HepG2 (cell line): ENCODE results near the gene ALDH3B1. TPM values are rescaled to one million over a fixed set of nuclear protein-coding genes. Genes with fewer than 3 reads are reported as not detected.

Source experiments
- ADNP ChIP-seq: sonication (generic); formaldehyde crosslinking; IDR thresholded peaks from 2 replicates; pipeline ENCODE4 v1.4.0; 2020; ENCODE audit warnings: missing genetic modification reagents
- CCAR2 ChIP-seq: fragments of 200-400 bp; formaldehyde crosslinking; optimal IDR thresholded peaks from 2 replicates; pipeline ENCODE3; 2018; ENCODE audit warnings: low read depth, mild to moderate bottlenecking, low read length, moderate library complexity
- CERS6 ChIP-seq: sonication (generic); formaldehyde crosslinking; IDR thresholded peaks from 2 replicates; pipeline ENCODE4 v1.5.0; 2020; ENCODE audit warnings: missing genetic modification reagents
- DZIP1 ChIP-seq: sonication (generic); formaldehyde crosslinking; IDR thresholded peaks from 2 replicates; pipeline ENCODE4 v1.5.0; 2020; ENCODE audit warnings: mild to moderate bottlenecking, missing genetic modification reagents
- EED ChIP-seq: sonication (generic); formaldehyde crosslinking; IDR thresholded peaks from 2 replicates; pipeline ENCODE4 v1.5.0; 2020; ENCODE audit warnings: mild to moderate bottlenecking, missing genetic modification reagents
- ERF ChIP-seq: IDR thresholded peaks from 2 replicates; pipeline ENCODE4 v1.6.1; 2018; ENCODE audit warnings: missing biosample characterization, missing genetic modification reagents
- HDAC2 ChIP-seq: sonication (generic); formaldehyde crosslinking; IDR thresholded peaks from 2 replicates; pipeline ENCODE4 v1.4.0; 2020; ENCODE audit warnings: missing genetic modification reagents
- HOXA3 ChIP-seq: sonication (generic); formaldehyde crosslinking; IDR thresholded peaks from 2 replicates; pipeline ENCODE4 v1.5.0; 2020; ENCODE audit warnings: missing genetic modification reagents
- KAT2B ChIP-seq: fragments of 150-350 bp; IDR thresholded peaks from 2 replicates; pipeline ENCODE4 v1.6.1; 2014; ENCODE audit warnings: low read depth, low read length, borderline replicate concordance
- NFE2L2 ChIP-seq: fragments of 150-350 bp; IDR thresholded peaks from 2 replicates; pipeline ENCODE4 v1.6.1; 2014; ENCODE audit warnings: low read length
- SATB2 ChIP-seq: sonication (generic); formaldehyde crosslinking; IDR thresholded peaks from 2 replicates; pipeline ENCODE4 v1.5.0; 2020; ENCODE audit warnings: missing genetic modification reagents
- SOX6 ChIP-seq, 2 experiments: fragments of 450-650 bp in 1 of 2; sonication (generic) in 1 of 2; formaldehyde crosslinking in 1 of 2; IDR thresholded peaks; 2 replicates each; pipeline versions ENCODE4 v1.4.0 to v1.6.1; 2017 to 2020; ENCODE audit warnings: antibody characterized with exemption in 1 of 2, mild to moderate bottlenecking in 1 of 2, missing genetic modification reagents in 1 of 2
- TP53 ChIP-seq: sonication (generic); formaldehyde crosslinking; conservative IDR thresholded peaks from 2 replicates; pipeline ENCODE4 v1.4.0; 2020; ENCODE audit warnings: missing genetic modification reagents
- USF2 ChIP-seq, 2 experiments: sonication (generic) in 1 of 2; formaldehyde crosslinking in 1 of 2; IDR thresholded peaks; 2 replicates each; pipeline versions ENCODE4 v1.5.1 to v1.6.1; 2011 to 2020; ENCODE audit warnings: borderline replicate concordance in 1 of 2, low read depth in 1 of 2, low read length in 1 of 2, mild to moderate bottlenecking in 1 of 2, missing genetic modification reagents in 1 of 2, moderate library complexity in 1 of 2
- ZBTB42 ChIP-seq: sonication (generic); formaldehyde crosslinking; IDR thresholded peaks from 2 replicates; pipeline ENCODE4 v1.5.0; 2020; ENCODE audit warnings: mild to moderate bottlenecking, missing genetic modification reagents
- ZFP41 ChIP-seq: sonication (generic); formaldehyde crosslinking; IDR thresholded peaks from 2 replicates; pipeline ENCODE4 v1.4.0; 2020; ENCODE audit warnings: mild to moderate bottlenecking, missing genetic modification reagents, borderline replicate concordance
- ZNF260 ChIP-seq: sonication (generic); formaldehyde crosslinking; IDR thresholded peaks from 2 replicates; pipeline ENCODE4 v1.4.0; 2020; ENCODE audit warnings: missing genetic modification reagents, low read depth, mild to moderate bottlenecking, borderline replicate concordance
- ZNF414 ChIP-seq: sonication (generic); formaldehyde crosslinking; IDR thresholded peaks from 2 replicates; pipeline ENCODE4 v1.5.0; 2020; ENCODE audit warnings: missing genetic modification reagents
- ZNF484 ChIP-seq: sonication (generic); formaldehyde crosslinking; IDR thresholded peaks from 2 replicates; pipeline ENCODE4 v1.5.1; 2020; ENCODE audit warnings: mild to moderate bottlenecking, low read depth, missing genetic modification reagents, borderline replicate concordance
- ZNF501 ChIP-seq: sonication (generic); formaldehyde crosslinking; IDR thresholded peaks from 2 replicates; pipeline ENCODE4 v1.5.1; 2020; ENCODE audit warnings: mild to moderate bottlenecking, moderate library complexity, missing genetic modification reagents
- ZSCAN22 ChIP-seq: sonication (generic); formaldehyde crosslinking; IDR thresholded peaks from 2 replicates; pipeline ENCODE4 v1.4.0; 2020; ENCODE audit warnings: mild to moderate bottlenecking, missing genetic modification reagents
- polyA plus RNA-seq, 8 experiments: library from polyadenylated mRNA; depleted of rRNA in 3 of 8; stranded (reverse) in 7 of 8; unstranded in 1 of 8; fragments of >200 nt; fragmentation: Illumina TruSeq in 4 of 8; extraction: Trizol in 4 of 8; gene quantifications; 2 replicates each; pipeline versions ENCODE4 v1.2.1 to v1.2.3, GENCODE V29; 2011 to 2016; ENCODE audit warnings: low read depth in 4 of 8, missing spikeins in 1 of 8, mixed read lengths in 1 of 8; ENCODE audit not compliant: insufficient read depth in 1 of 8
- total RNA-seq, 5 experiments: library from RNA; depleted of rRNA; stranded (reverse); fragments of >200 nt; fragmentation: Illumina TruSeq; extraction: Trizol; gene quantifications; 2 replicates each; pipeline ENCODE4 v1.2.3, GENCODE V29; 2016; ENCODE audit warnings: low read depth in 1 of 5

The ALDH3B1 gene
- total and polyA plus RNA-seq, 2 of the 13 experiments (the other 11 are each of a cell fraction or from before 2014, with no cell fraction given), result 4.0 to 6.7 TPM

DNA sequence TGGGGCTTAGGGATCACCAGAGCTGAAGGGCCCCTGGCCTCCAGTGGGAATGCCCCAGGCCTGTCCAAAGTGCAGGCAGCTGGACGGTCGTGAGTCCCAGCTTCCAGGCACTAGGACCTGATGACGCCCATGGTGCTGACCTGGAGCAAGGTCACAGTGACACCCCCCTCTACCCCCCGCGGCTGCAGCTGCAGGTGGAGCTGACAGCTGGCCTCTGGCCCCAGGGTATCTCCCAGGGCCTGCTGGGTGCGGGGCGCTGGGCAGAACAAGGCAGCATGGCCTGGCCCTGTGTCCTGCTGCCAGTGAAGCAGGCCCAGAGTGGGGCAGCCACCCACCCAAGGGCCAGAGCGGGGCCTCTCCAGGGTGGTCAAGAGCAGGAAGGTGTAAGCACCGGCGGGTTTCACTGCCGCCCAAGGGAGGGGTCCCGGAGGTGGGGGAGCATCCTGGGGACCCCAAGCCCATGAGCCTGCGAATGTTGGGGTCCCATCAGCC, 28.1 kb downstream of the ALDH3B1 start (continued):
- TF ChIP-seq HOXA3 (CRISPR knock-in tag), result peak; percentile 91
- no peak for TF ChIP-seq NFE2L2
- no peak for TF ChIP-seq ZNF484 (CRISPR knock-in tag)
- peak; percentile 43 for TF ChIP-seq ERF (CRISPR knock-in tag)
- peak; percentile 92 for TF ChIP-seq ZNF501 (CRISPR knock-in tag)
- TF ChIP-seq CCAR2, result no peak
- no peak for TF ChIP-seq SOX6 (IDR thresholded peaks at IDR 0.05)
- TF ChIP-seq SOX6 (CRISPR knock-in tag; IDR thresholded peaks at IDR 0.05), result peak; percentile 92
- peak; percentile 95; the same call in 1 of the 2 replicates for TF ChIP-seq ZNF414
- no peak for TF ChIP-seq KAT2B
- no peak for TF ChIP-seq EED (CRISPR knock-in tag)
- no peak for TF ChIP-seq USF2 (IDR thresholded peaks at IDR 0.05; ENCODE audit: low read depth, low read length)
- 0 out of 2 replicates have a peak, but pooled peaks have one; percentile 6 for TF ChIP-seq USF2 (CRISPR knock-in tag; IDR thresholded peaks at IDR 0.05; ENCODE audit: borderline replicate concordance)
- peak; percentile 96; the same call in 1 of the 2 replicates for TF ChIP-seq ZBTB42 (CRISPR knock-in tag)
- peak; percentile 77; the same call in 1 of the 2 replicates for TF ChIP-seq ADNP
- TF ChIP-seq CERS6 (CRISPR knock-in tag), result no peak
- peak; percentile 86; the same call in 1 of the 2 replicates for TF ChIP-seq SATB2 (CRISPR knock-in tag)
- TF ChIP-seq HDAC2, result peak; percentile 97
- no peak for TF ChIP-seq DZIP1
- TF ChIP-seq TP53 (CRISPR knock-in tag), result 0 out of 2 replicates have a peak, but pooled peaks have one; percentile 72
- no peak for TF ChIP-seq ZFP41 (CRISPR knock-in tag)
- TF ChIP-seq ZNF260 (CRISPR knock-in tag), result no peak
- TF ChIP-seq ZSCAN22 (CRISPR knock-in tag), result no peak
